HepG2 (cell line): ENCODE measurements around the gene TPD52L2. TPM values are rescaled to one million over a fixed set of nuclear protein-coding genes. Genes with fewer than 3 reads are reported as not detected.

ENCODE experiments used
- AGO1 ChIP-seq: fragments of 200-400 bp; formaldehyde crosslinking; IDR thresholded peaks from 2 replicates; pipeline ENCODE4 v1.6.1; 2017; ENCODE audit warnings: mild to moderate bottlenecking, low read depth, low read length, moderate library complexity; ENCODE audit not compliant: poor library complexity, severe bottlenecking
- ATF1 ChIP-seq: IDR thresholded peaks from 2 replicates; pipeline ENCODE4 v1.6.1; 2016; ENCODE audit warnings: mild to moderate bottlenecking, control low read depth
- ATF7-NPFF ChIP-seq: sonication (generic); formaldehyde crosslinking; IDR thresholded peaks from 2 replicates; pipeline ENCODE4 v1.8.1; 2023; ENCODE audit warnings: mild to moderate bottlenecking, low read depth, missing genetic modification reagents, moderate library complexity
- CENPT ChIP-seq: sonication (generic); formaldehyde crosslinking; IDR thresholded peaks from 2 replicates; pipeline ENCODE4 v1.8.0; 2022; ENCODE audit warnings: low read depth, mild to moderate bottlenecking, moderate library complexity, missing genetic modification reagents
- HNRNPK ChIP-seq: fragments of 200-400 bp; formaldehyde crosslinking; IDR thresholded peaks from 2 replicates; pipeline ENCODE4 v1.6.1; 2018; ENCODE audit warnings: low read length, low read depth, moderate library complexity, mild to moderate bottlenecking; ENCODE audit not compliant: poor library complexity, severe bottlenecking
- KLF15 ChIP-seq: sonication (generic); formaldehyde crosslinking; IDR thresholded peaks from 2 replicates; pipeline ENCODE4 v1.8.1; 2023; ENCODE audit warnings: borderline replicate concordance, mild to moderate bottlenecking, inconsistent platforms, missing genetic modification reagents, mixed read lengths
- LCORL ChIP-seq, 2 experiments: fragments of 450-650 bp in 1 of 2; sonication (generic) in 1 of 2; formaldehyde crosslinking in 1 of 2; IDR thresholded peaks; 2 replicates each; pipeline versions ENCODE4 v1.5.0 to v1.6.1; 2017 to 2020; ENCODE audit warnings: antibody characterized with exemption in 1 of 2, missing genetic modification reagents in 1 of 2
- NRL ChIP-seq: sonication (generic); formaldehyde crosslinking; IDR thresholded peaks from 2 replicates; pipeline ENCODE4 v1.5.0; 2020; ENCODE audit warnings: missing genetic modification reagents, mild to moderate bottlenecking, moderate library complexity, borderline replicate concordance
- POLR2AphosphoS5 ChIP-seq: IDR thresholded peaks from 2 replicates; pipeline ENCODE4 v1.6.1; 2012; ENCODE audit warnings: low read depth, low read length
- SMAD9 ChIP-seq: sonication (generic); formaldehyde crosslinking; IDR thresholded peaks from 2 replicates; pipeline ENCODE4 v1.5.1; 2020; ENCODE audit warnings: mild to moderate bottlenecking, missing genetic modification reagents
- SP4 ChIP-seq: sonication (generic); formaldehyde crosslinking; IDR thresholded peaks from 2 replicates; pipeline ENCODE4 v1.8.1; 2023; ENCODE audit warnings: mild to moderate bottlenecking, missing genetic modification reagents
- ZKSCAN5 ChIP-seq: sonication (generic); formaldehyde crosslinking; IDR thresholded peaks from 2 replicates; pipeline ENCODE4 v1.5.1; 2020; ENCODE audit warnings: mild to moderate bottlenecking, missing genetic modification reagents
- ZNF138 ChIP-seq: sonication (generic); formaldehyde crosslinking; IDR thresholded peaks from 2 replicates; pipeline ENCODE4 v1.5.0; 2020; ENCODE audit warnings: mild to moderate bottlenecking, low read depth, missing genetic modification reagents
- ZNF224 ChIP-seq: sonication (generic); formaldehyde crosslinking; IDR thresholded peaks from 2 replicates; pipeline ENCODE4 v1.5.0; 2020; ENCODE audit warnings: mild to moderate bottlenecking, missing genetic modification reagents
- ZNF431 ChIP-seq: sonication (generic); formaldehyde crosslinking; IDR thresholded peaks from 2 replicates; pipeline ENCODE4 v1.9.0; 2022; ENCODE audit warnings: missing genetic modification reagents, low read depth, mild to moderate bottlenecking, borderline replicate concordance
- ZNF747 ChIP-seq: sonication (generic); formaldehyde crosslinking; IDR thresholded peaks from 2 replicates; pipeline ENCODE4 v1.8.1; 2023; ENCODE audit warnings: missing genetic modification reagents, mild to moderate bottlenecking, borderline replicate concordance
- polyA plus RNA-seq, 8 experiments: library from polyadenylated mRNA; depleted of rRNA in 3 of 8; stranded (reverse) in 7 of 8; unstranded in 1 of 8; fragments of >200 nt; fragmentation: Illumina TruSeq in 4 of 8; extraction: Trizol in 4 of 8; gene quantifications; 2 replicates each; pipeline versions ENCODE4 v1.2.1 to v1.2.3, GENCODE V29; 2011 to 2016; ENCODE audit warnings: low read depth in 4 of 8, missing spikeins in 1 of 8, mixed read lengths in 1 of 8; ENCODE audit not compliant: insufficient read depth in 1 of 8
- total RNA-seq, 5 experiments: library from RNA; depleted of rRNA; stranded (reverse); fragments of >200 nt; fragmentation: Illumina TruSeq; extraction: Trizol; gene quantifications; 2 replicates each; pipeline ENCODE4 v1.2.3, GENCODE V29; 2016; ENCODE audit warnings: low read depth in 1 of 5
- TF ChIP-seq, protein P1 (sequence below): IDR thresholded peaks from 2 replicates; pipeline ENCODE4 v1.6.1; 2016; ENCODE audit warnings: missing biosample characterization, missing genetic modification reagents, low read depth
- TF ChIP-seq, protein P2 (sequence below): sonication (generic); formaldehyde crosslinking; IDR thresholded peaks from 2 replicates; pipeline ENCODE4 v1.4.0; 2020; ENCODE audit warnings: missing genetic modification reagents
- TF ChIP-seq, protein P3 (sequence below): IDR thresholded peaks from 2 replicates; pipeline ENCODE4 v1.6.1; 2012; ENCODE audit warnings: inconsistent platforms
- TF ChIP-seq, protein P4 (sequence below): sonication (generic); formaldehyde crosslinking; IDR thresholded peaks from 2 replicates; pipeline ENCODE4 v1.4.0; 2020; ENCODE audit warnings: low read depth, missing genetic modification reagents

TPD52L2 gene
- total and polyA plus RNA-seq, 2 of the 13 experiments (the other 11 are each of a cell fraction or from before 2014, with no cell fraction given), result 156 to 184 TPM

DNA sequence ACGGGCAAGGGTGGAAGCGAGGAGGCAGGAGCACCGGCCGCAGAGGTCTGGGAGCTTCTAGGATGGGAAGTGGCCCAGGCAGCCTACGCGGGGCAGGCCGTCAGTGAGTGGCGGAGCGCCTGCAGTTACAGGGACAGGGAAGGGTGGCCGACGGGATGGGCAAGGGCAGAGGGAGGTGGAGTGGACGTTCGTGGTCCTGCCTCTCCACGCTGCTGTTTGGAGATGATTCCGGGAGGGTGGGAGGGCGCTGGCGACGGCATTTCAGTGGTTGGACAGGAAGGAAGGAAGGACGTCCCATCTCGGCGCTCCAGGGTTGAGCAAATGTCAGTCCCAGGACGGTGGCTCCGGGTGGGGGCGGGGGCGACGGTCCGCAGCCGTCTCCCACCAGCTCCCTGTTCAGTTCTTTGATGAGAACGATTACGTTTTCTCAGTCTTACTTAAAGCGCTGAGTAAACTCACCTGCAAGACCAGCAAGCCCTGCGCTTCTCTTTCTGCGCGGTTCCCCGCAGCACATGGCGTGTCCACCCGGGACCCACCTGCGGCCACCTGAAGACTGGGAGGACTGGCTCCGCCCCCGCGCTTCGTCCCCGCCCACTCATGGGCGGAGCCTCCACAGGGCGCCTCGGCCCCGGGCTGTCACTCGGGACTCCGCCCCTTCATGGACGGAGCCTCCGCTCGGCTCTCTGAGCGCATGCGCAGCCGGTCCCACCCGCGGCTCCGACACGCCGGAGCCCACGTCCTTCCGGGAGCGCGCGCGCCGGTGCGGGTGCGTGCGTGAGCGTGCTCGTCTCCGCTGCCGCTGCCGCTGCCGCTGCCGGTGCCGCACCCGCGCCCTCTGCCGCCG is 29.5 kb downstream of the TPD52L2 start, which contains the start of gene DNAJC5 (continued):
- TF ChIP-seq POLR2AphosphoS5 (peak; percentile 75), ATF7-NPFF (no peak), ZNF224 (peak; percentile 93), AGO1 (peak; percentile 88), ATF1 (CRISPR knock-in tag) (no peak), ZNF431 (peak; percentile 73; the same call in 1 of the 2 replicates), CENPT (CRISPR knock-in tag) (peak; percentile 87; the same call in 1 of the 2 replicates), ZKSCAN5 (CRISPR knock-in tag) (0 out of 2 replicates have a peak, but pooled peaks have one; percentile 26), HNRNPK (peak; percentile 36), SMAD9 (CRISPR knock-in tag) (peak; percentile 92; the same call in 1 of the 2 replicates), NRL (CRISPR knock-in tag) (peak; percentile 99), KLF15 (CRISPR knock-in tag) (peak; percentile 29; the same call in 1 of the 2 replicates), ZNF138 (CRISPR knock-in tag) (peak; percentile 52; the same call in 1 of the 2 replicates), SP4 (CRISPR knock-in tag) (peak; percentile 97), LCORL (IDR thresholded peaks at IDR 0.05) (no peak), LCORL (CRISPR knock-in tag; IDR thresholded peaks at IDR 0.05) (peak; percentile 91), ZNF747 (CRISPR knock-in tag) (peak; percentile 36; the same call in 1 of the 2 replicates)
- TF ChIP-seq, protein P1, sequence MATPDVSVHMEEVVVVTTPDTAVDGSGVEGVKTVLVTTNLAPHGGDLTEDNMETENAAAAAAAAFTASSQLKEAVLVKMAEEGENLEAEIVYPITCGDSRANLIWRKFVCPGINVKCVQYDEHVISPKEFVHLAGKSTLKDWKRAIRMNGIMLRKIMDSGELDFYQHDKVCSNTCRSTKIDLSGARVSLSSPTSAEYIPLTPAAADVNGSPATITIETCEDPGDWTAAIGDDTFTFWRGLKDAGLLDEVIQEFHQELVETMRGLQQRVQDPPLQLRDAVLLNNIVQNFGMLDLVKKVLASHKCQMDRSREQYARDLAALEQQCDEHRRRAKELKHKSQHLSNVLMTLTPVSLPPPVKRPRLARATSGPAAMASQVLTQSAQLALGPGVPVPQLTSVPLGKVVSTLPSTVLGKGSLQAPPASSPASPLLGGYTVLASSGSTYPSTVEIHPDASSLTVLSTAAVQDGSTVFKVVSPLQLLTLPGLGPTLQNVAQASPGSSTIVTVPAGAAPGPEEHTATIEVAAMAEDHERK (CRISPR knock-in tag), result peak; percentile 93
- TF ChIP-seq, protein P2, sequence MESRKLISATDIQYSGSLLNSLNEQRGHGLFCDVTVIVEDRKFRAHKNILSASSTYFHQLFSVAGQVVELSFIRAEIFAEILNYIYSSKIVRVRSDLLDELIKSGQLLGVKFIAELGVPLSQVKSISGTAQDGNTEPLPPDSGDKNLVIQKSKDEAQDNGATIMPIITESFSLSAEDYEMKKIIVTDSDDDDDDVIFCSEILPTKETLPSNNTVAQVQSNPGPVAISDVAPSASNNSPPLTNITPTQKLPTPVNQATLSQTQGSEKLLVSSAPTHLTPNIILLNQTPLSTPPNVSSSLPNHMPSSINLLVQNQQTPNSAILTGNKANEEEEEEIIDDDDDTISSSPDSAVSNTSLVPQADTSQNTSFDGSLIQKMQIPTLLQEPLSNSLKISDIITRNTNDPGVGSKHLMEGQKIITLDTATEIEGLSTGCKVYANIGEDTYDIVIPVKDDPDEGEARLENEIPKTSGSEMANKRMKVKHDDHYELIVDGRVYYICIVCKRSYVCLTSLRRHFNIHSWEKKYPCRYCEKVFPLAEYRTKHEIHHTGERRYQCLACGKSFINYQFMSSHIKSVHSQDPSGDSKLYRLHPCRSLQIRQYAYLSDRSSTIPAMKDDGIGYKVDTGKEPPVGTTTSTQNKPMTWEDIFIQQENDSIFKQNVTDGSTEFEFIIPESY, result peak; percentile 43; the same call in 1 of the 2 replicates
- TF ChIP-seq, protein P3, sequence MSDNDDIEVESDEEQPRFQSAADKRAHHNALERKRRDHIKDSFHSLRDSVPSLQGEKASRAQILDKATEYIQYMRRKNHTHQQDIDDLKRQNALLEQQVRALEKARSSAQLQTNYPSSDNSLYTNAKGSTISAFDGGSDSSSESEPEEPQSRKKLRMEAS, result peak; percentile 86
- TF ChIP-seq, protein P4, sequence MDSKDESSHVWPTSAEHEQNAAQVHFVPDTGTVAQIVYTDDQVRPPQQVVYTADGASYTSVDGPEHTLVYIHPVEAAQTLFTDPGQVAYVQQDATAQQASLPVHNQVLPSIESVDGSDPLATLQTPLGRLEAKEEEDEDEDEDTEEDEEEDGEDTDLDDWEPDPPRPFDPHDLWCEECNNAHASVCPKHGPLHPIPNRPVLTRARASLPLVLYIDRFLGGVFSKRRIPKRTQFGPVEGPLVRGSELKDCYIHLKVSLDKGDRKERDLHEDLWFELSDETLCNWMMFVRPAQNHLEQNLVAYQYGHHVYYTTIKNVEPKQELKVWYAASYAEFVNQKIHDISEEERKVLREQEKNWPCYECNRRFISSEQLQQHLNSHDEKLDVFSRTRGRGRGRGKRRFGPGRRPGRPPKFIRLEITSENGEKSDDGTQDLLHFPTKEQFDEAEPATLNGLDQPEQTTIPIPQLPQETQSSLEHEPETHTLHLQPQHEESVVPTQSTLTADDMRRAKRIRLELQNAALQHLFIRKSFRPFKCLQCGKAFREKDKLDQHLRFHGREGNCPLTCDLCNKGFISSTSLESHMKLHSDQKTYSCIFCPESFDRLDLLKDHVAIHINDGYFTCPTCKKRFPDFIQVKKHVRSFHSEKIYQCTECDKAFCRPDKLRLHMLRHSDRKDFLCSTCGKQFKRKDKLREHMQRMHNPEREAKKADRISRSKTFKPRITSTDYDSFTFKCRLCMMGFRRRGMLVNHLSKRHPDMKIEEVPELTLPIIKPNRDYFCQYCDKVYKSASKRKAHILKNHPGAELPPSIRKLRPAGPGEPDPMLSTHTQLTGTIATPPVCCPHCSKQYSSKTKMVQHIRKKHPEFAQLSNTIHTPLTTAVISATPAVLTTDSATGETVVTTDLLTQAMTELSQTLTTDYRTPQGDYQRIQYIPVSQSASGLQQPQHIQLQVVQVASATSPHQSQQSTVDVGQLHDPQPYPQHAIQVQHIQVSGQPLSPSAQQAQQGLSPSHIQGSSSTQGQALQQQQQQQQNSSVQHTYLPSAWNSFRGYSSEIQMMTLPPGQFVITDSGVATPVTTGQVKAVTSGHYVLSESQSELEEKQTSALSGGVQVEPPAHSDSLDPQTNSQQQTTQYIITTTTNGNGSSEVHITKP, result peak; percentile 96
